ENCODE measurements around the gene IFT80.

DNA sequence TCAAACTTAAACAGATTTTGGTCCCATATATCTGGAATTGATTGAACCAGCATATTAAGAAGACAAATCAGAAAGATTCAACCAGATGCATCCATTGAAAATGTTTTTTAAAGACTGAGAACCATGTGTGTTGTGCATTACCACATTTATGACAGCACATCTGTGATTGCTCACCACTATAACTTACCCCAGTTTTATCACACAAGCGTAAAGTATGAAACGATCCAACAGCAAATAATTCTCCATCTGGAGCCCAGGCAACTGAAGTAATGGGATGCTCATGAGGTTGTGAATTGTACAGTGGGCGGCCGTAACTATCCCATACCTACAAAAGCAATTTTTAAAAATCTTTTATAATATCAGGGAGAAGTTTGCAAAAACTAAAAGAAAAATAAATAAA, 43.2 kb downstream of the IFT80 start:
- no peak for TF ChIP-seq EZH2 (IDR thresholded peaks at IDR 0.05; ENCODE audit: borderline replicate concordance, low read depth, low read length, poor library complexity, severe bottlenecking)
- TF ChIP-seq, protein P1, sequence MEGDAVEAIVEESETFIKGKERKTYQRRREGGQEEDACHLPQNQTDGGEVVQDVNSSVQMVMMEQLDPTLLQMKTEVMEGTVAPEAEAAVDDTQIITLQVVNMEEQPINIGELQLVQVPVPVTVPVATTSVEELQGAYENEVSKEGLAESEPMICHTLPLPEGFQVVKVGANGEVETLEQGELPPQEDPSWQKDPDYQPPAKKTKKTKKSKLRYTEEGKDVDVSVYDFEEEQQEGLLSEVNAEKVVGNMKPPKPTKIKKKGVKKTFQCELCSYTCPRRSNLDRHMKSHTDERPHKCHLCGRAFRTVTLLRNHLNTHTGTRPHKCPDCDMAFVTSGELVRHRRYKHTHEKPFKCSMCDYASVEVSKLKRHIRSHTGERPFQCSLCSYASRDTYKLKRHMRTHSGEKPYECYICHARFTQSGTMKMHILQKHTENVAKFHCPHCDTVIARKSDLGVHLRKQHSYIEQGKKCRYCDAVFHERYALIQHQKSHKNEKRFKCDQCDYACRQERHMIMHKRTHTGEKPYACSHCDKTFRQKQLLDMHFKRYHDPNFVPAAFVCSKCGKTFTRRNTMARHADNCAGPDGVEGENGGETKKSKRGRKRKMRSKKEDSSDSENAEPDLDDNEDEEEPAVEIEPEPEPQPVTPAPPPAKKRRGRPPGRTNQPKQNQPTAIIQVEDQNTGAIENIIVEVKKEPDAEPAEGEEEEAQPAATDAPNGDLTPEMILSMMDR (conservative IDR thresholded peaks at IDR 0.05; ENCODE audit: low read depth, low read length): no peak

All from A673 (cell line).